ENCODE results near the gene YIPF2. TPM values are rescaled to one million over a fixed set of nuclear protein-coding genes. Genes with fewer than 3 reads are reported as not detected.

YIPF2 gene
- total RNA-seq, 1 experiment from 2014 or later = 65.5 TPM

- Mint-ChIP-seq H3K4me3 (ENCODE audit: unreplicated experiment) (no peak overlapping the region), H3K9me3 (ENCODE audit: unreplicated experiment) (no peaks in the 10 kb centered on the region), H3K36me3 (ENCODE audit: insufficient read depth, unreplicated experiment) (peaks cover 11% of the 10 kb centered on the region), H3K27me3 (ENCODE audit: insufficient read depth, unreplicated experiment) (no peaks in the 10 kb centered on the region), H3K4me1 (ENCODE audit: insufficient read depth, unreplicated experiment) (peaks cover 8% of the 10 kb centered on the region), H3K27ac (ENCODE audit: low read depth, unreplicated experiment) (no peak overlapping the region)
- CTCF ChIA-PET = interaction anchor here (1.3 kb wide), 2 partner anchors 12 kb away, joined by 4 to 6 read pairs; no protein-coding TSS in a partner anchor
- TF ChIP-seq, protein P1, sequence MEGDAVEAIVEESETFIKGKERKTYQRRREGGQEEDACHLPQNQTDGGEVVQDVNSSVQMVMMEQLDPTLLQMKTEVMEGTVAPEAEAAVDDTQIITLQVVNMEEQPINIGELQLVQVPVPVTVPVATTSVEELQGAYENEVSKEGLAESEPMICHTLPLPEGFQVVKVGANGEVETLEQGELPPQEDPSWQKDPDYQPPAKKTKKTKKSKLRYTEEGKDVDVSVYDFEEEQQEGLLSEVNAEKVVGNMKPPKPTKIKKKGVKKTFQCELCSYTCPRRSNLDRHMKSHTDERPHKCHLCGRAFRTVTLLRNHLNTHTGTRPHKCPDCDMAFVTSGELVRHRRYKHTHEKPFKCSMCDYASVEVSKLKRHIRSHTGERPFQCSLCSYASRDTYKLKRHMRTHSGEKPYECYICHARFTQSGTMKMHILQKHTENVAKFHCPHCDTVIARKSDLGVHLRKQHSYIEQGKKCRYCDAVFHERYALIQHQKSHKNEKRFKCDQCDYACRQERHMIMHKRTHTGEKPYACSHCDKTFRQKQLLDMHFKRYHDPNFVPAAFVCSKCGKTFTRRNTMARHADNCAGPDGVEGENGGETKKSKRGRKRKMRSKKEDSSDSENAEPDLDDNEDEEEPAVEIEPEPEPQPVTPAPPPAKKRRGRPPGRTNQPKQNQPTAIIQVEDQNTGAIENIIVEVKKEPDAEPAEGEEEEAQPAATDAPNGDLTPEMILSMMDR (IDR thresholded peaks at IDR 0.05; ENCODE audit: unreplicated experiment) = no peak
- no TSS peak for BruUV-seq (replicated peaks)
- POLR2A ChIA-PET = no interaction called here
- DNase-seq (ENCODE audit: unreplicated experiment) = no peak
- intact Hi-C loops (cut with micrococcal nuclease) = no loop called here
Measured at GRCh38 chr19:10876459-10877240, 51.8 kb downstream of the YIPF2 start.

DNA sequence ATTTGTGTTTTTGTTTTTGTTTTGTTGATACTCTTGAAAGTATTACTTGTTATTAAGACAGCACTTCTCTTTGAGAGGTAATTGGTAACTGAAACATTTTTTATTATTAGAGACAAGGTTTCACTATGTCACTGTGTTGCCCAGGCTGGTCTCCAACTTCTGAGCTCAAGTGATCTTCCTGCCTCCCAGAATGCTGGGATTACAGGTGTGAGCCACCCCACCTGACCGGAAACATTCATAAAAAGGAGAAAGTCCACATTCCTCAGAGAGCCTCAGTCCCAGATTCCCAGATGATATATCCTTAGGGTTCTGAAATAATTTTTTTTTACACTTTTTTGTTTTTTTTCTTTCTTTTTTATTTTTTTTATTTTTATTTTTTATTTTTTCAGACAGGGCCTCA is 54.4 kb downstream of the YIPF2 start:
- ChIA-PET POLR2A (interaction anchor here (0.6 to 3.7 kb wide), 5 partner anchors 38 to 631 kb away, joined by 3 to 29 read pairs (median 4); partner anchors contain the start of genes TIMM29, TMED1 and YIPF2), CTCF (interaction anchor here (1.3 to 1.9 kb wide), 4 partner anchors 10 to 68 kb away, joined by 4 to 11 read pairs (median 6); no protein-coding TSS in a partner anchor)
- H3K9me3 Mint-ChIP-seq (ENCODE audit: unreplicated experiment) = no peaks in the 10 kb centered on the region
- no peak overlapping the region for H3K27ac Mint-ChIP-seq (ENCODE audit: low read depth, unreplicated experiment)
- intact Hi-C loops (cut with micrococcal nuclease) = loop anchor here (5.0 kb wide), 1 partner anchor 43 kb away; no protein-coding TSS in a partner anchor
- no peak for DNase-seq (ENCODE audit: unreplicated experiment)
- peaks cover 7% of the 10 kb centered on the region for H3K36me3 Mint-ChIP-seq (ENCODE audit: insufficient read depth, unreplicated experiment)
- no peaks in the 10 kb centered on the region for H3K27me3 Mint-ChIP-seq (ENCODE audit: insufficient read depth, unreplicated experiment)
- no TSS peak for BruUV-seq (replicated peaks)
- H3K4me3 Mint-ChIP-seq (ENCODE audit: unreplicated experiment) = no peak overlapping the region
- TF ChIP-seq, protein P1 (IDR thresholded peaks at IDR 0.05; ENCODE audit: unreplicated experiment) = no peak
- peaks cover 3% of the 10 kb centered on the region for H3K4me1 Mint-ChIP-seq (ENCODE audit: insufficient read depth, unreplicated experiment)

DNA sequence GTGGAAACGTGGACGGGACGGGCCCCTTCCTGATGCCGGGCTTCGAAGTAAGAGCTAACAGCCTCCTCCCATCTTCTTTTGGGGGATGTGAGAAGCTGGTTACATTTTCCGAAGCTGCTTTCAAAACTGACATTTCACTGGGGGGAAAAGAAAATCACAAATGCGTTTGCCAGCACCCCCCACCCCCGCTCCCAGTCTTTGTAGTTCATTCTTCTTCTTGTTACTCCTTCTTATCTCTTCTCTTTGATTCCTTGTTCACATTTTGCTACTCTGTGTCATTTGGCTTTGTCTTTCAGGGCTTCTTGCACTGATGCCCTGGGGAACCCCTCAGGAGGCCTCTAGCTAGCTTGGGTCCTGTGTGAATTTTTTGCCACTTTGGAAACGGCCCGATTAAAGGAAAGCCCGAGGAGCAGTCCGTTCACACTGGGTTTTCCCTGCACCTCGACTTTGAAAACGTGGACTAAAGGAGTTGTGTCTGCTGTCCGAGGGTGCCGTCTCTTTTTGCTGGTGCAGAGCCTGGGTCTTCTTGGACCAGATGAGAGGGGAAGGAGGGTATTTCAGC is 55.8 kb downstream of the YIPF2 start:
- intact Hi-C loops (cut with micrococcal nuclease) = loop anchor here (5.0 kb wide), 1 partner anchor 45 kb away; no protein-coding TSS in a partner anchor
- no peaks in the 10 kb centered on the region for H3K27me3 Mint-ChIP-seq (ENCODE audit: insufficient read depth, unreplicated experiment)
- no TSS peak for BruUV-seq (replicated peaks)
- H3K36me3 Mint-ChIP-seq (ENCODE audit: insufficient read depth, unreplicated experiment) = peaks cover 7% of the 10 kb centered on the region
- peak overlapping the region; percentile 75 for H3K27ac Mint-ChIP-seq (ENCODE audit: low read depth, unreplicated experiment)
- ChIA-PET POLR2A (interaction anchor here (0.5 to 3.7 kb wide), 13 partner anchors 8 to 563 kb away, joined by 3 to 29 read pairs (median 3); partner anchors contain the start of genes DNM2, PRKCSH, TIMM29 and TMED1), CTCF (interaction anchor here (0.6 to 1.9 kb wide), 18 partner anchors 8 to 624 kb away, joined by 3 to 11 read pairs (median 4); partner anchors contain the start of gene DNM2)
- peak; percentile 23 for DNase-seq (ENCODE audit: unreplicated experiment)
- TF ChIP-seq, protein P1 (IDR thresholded peaks at IDR 0.05; ENCODE audit: unreplicated experiment) = no peak
- H3K9me3 Mint-ChIP-seq (ENCODE audit: unreplicated experiment) = no peaks in the 10 kb centered on the region
- H3K4me1 Mint-ChIP-seq (ENCODE audit: insufficient read depth, unreplicated experiment) = no peaks in the 10 kb centered on the region
- H3K4me3 Mint-ChIP-seq (ENCODE audit: unreplicated experiment) = peak overlapping the region; percentile 75

Other genes starting within 250 kb of the YIPF2 start
- gene QTRT1, start 227.2 kb downstream of the YIPF2 start, total RNA-seq (2022) = 57.5 and 71.3 TPM in 2 replicates
- gene DNM2, start 210.6 kb downstream of the YIPF2 start, total RNA-seq (2022) = 114 and 125 TPM in 2 replicates
- gene TMED1, start 92.4 kb downstream of the YIPF2 start, total RNA-seq (2022) = 16.5 and 23.2 TPM in 2 replicates
- gene C19orf38, start 80.2 kb downstream of the YIPF2 start, total RNA-seq (2022) = 0.30 and 0.49 TPM in 2 replicates
- gene CARM1, start 57.1 kb downstream of the YIPF2 start, total RNA-seq (2022) = 49.5 and 51.7 TPM in 2 replicates
- gene TIMM29, start 172 bp upstream of the YIPF2 start, total RNA-seq (2022) = 18.3 and 19.3 TPM in 2 replicates
- 127 and 132 TPM in 2 replicates for gene SMARCA4, start 32.4 kb upstream of the YIPF2 start, total RNA-seq (2022)
- gene LDLR, start 160.8 kb upstream of the YIPF2 start, total RNA-seq (2022) = 126 and 127 TPM in 2 replicates
- 8.6 and 16.4 TPM in 2 replicates for gene SPC24, start 227.1 kb upstream of the YIPF2 start, total RNA-seq (2022)

Measured in MCF 10A (cell line).